HepG2 (cell line): ENCODE data around the gene PIGL. TPM values are rescaled to one million over a fixed set of nuclear protein-coding genes. Genes with fewer than 3 reads are reported as not detected.
A peak's percentile ranks its signal among the peaks of the same experiment; 100 is the strongest.

Experiments used
- FOSL2 ChIP-seq: sonication (generic); formaldehyde crosslinking; IDR thresholded peaks from 2 replicates; pipeline ENCODE4 v1.4.0; 2020; ENCODE audit warnings: missing genetic modification reagents
- MXI1 ChIP-seq: IDR thresholded peaks from 3 replicates; pipeline ENCODE4 v1.6.1; 2012; ENCODE audit warnings: low read depth, low read length, inconsistent platforms, borderline replicate concordance
- POLR2AphosphoS5 ChIP-seq: IDR thresholded peaks from 2 replicates; pipeline ENCODE4 v1.6.1; 2012; ENCODE audit warnings: low read depth, low read length
- PPARG ChIP-seq: conservative IDR thresholded peaks from 2 replicates; pipeline ENCODE4 v1.6.1; 2016; ENCODE audit warnings: missing biosample characterization, missing genetic modification reagents
- RCOR2 ChIP-seq: IDR thresholded peaks from 2 replicates; pipeline ENCODE4 v1.6.1; 2016; ENCODE audit warnings: missing biosample characterization, missing genetic modification reagents
- REXO4 ChIP-seq: sonication (generic); formaldehyde crosslinking; IDR thresholded peaks from 2 replicates; pipeline ENCODE4 v1.8.0; 2022; ENCODE audit warnings: missing genetic modification reagents, mild to moderate bottlenecking, borderline replicate concordance
- SALL1 ChIP-seq: sonication (generic); formaldehyde crosslinking; IDR thresholded peaks from 2 replicates; pipeline ENCODE4 v1.8.0; 2022; ENCODE audit warnings: mild to moderate bottlenecking, missing genetic modification reagents
- SIX1 ChIP-seq: sonication (generic); formaldehyde crosslinking; IDR thresholded peaks from 2 replicates; pipeline ENCODE4 v1.4.0; 2020; ENCODE audit warnings: missing genetic modification reagents, borderline replicate concordance
- SP140L ChIP-seq: sonication (generic); formaldehyde crosslinking; IDR thresholded peaks from 2 replicates; pipeline ENCODE4 v1.4.0; 2020; ENCODE audit warnings: missing genetic modification reagents, borderline replicate concordance
- SP5 ChIP-seq: IDR thresholded peaks from 2 replicates; pipeline ENCODE4 v1.6.1; 2016; ENCODE audit warnings: low read depth, borderline replicate concordance
- TFDP2 ChIP-seq: sonication (generic); formaldehyde crosslinking; IDR thresholded peaks from 2 replicates; pipeline ENCODE4 v1.4.0; 2020; ENCODE audit warnings: missing genetic modification reagents
- ZBTB3 ChIP-seq: sonication (generic); formaldehyde crosslinking; IDR thresholded peaks from 2 replicates; pipeline ENCODE4 v1.4.0; 2020; ENCODE audit warnings: low read depth, mild to moderate bottlenecking, moderate library complexity, missing genetic modification reagents, borderline replicate concordance
- ZBTB7B ChIP-seq: sonication (generic); formaldehyde crosslinking; IDR thresholded peaks from 2 replicates; pipeline ENCODE4 v1.4.0; 2020; ENCODE audit warnings: missing genetic modification reagents
- ZMYM4 ChIP-seq: sonication (generic); formaldehyde crosslinking; IDR thresholded peaks from 2 replicates; pipeline ENCODE4 v1.8.1; 2023; ENCODE audit warnings: mild to moderate bottlenecking, missing genetic modification reagents
- ZNF10 ChIP-seq: sonication (generic); formaldehyde crosslinking; IDR thresholded peaks from 2 replicates; pipeline ENCODE4 v1.4.0; 2020; ENCODE audit warnings: mild to moderate bottlenecking, low read depth, missing genetic modification reagents, borderline replicate concordance
- ZNF713 ChIP-seq: sonication (generic); formaldehyde crosslinking; IDR thresholded peaks from 2 replicates; pipeline ENCODE4 v1.4.0; 2020; ENCODE audit warnings: mild to moderate bottlenecking, missing genetic modification reagents
- ZNF775 ChIP-seq: sonication (generic); formaldehyde crosslinking; IDR thresholded peaks from 2 replicates; pipeline ENCODE4 v1.4.0; 2020; ENCODE audit warnings: missing genetic modification reagents, mild to moderate bottlenecking, moderate library complexity, borderline replicate concordance
- ZNF781 ChIP-seq: sonication (generic); formaldehyde crosslinking; IDR thresholded peaks from 2 replicates; pipeline ENCODE4 v1.5.1; 2020; ENCODE audit warnings: borderline replicate concordance, mild to moderate bottlenecking, missing genetic modification reagents; ENCODE audit errors: not compliant biosample characterization
- ZSCAN25 ChIP-seq: sonication (generic); formaldehyde crosslinking; IDR thresholded peaks from 2 replicates; pipeline ENCODE4 v1.8.0; 2022; ENCODE audit warnings: mild to moderate bottlenecking, missing genetic modification reagents
- ZSCAN5A ChIP-seq: sonication (generic); formaldehyde crosslinking; IDR thresholded peaks from 2 replicates; pipeline ENCODE4 v1.8.0; 2022; ENCODE audit warnings: mild to moderate bottlenecking, missing genetic modification reagents, borderline replicate concordance
- polyA plus RNA-seq, 8 experiments: library from polyadenylated mRNA; depleted of rRNA in 3 of 8; stranded (reverse) in 7 of 8; unstranded in 1 of 8; fragments of >200 nt; fragmentation: Illumina TruSeq in 4 of 8; extraction: Trizol in 4 of 8; gene quantifications; 2 replicates each; pipeline versions ENCODE4 v1.2.1 to v1.2.3, GENCODE V29; 2011 to 2016; ENCODE audit warnings: low read depth in 4 of 8, missing spikeins in 1 of 8, mixed read lengths in 1 of 8; ENCODE audit not compliant: insufficient read depth in 1 of 8
- total RNA-seq, 5 experiments: library from RNA; depleted of rRNA; stranded (reverse); fragments of >200 nt; fragmentation: Illumina TruSeq; extraction: Trizol; gene quantifications; 2 replicates each; pipeline ENCODE4 v1.2.3, GENCODE V29; 2016; ENCODE audit warnings: low read depth in 1 of 5
- TF ChIP-seq, protein P1 (sequence below): sonication (generic); formaldehyde crosslinking; IDR thresholded peaks from 2 replicates; pipeline ENCODE4 v1.8.1; 2023; ENCODE audit warnings: mild to moderate bottlenecking, moderate library complexity, missing genetic modification reagents
- TF ChIP-seq, protein P2 (sequence below): sonication (generic); formaldehyde crosslinking; IDR thresholded peaks from 2 replicates; pipeline ENCODE4 v1.4.0; 2020; ENCODE audit warnings: missing genetic modification reagents, borderline replicate concordance

PIGL gene
- total and polyA plus RNA-seq, 2 of the 13 experiments (the other 11 are each of a cell fraction or from before 2014, with no cell fraction given) = 28.5 to 63.8 TPM

DNA sequence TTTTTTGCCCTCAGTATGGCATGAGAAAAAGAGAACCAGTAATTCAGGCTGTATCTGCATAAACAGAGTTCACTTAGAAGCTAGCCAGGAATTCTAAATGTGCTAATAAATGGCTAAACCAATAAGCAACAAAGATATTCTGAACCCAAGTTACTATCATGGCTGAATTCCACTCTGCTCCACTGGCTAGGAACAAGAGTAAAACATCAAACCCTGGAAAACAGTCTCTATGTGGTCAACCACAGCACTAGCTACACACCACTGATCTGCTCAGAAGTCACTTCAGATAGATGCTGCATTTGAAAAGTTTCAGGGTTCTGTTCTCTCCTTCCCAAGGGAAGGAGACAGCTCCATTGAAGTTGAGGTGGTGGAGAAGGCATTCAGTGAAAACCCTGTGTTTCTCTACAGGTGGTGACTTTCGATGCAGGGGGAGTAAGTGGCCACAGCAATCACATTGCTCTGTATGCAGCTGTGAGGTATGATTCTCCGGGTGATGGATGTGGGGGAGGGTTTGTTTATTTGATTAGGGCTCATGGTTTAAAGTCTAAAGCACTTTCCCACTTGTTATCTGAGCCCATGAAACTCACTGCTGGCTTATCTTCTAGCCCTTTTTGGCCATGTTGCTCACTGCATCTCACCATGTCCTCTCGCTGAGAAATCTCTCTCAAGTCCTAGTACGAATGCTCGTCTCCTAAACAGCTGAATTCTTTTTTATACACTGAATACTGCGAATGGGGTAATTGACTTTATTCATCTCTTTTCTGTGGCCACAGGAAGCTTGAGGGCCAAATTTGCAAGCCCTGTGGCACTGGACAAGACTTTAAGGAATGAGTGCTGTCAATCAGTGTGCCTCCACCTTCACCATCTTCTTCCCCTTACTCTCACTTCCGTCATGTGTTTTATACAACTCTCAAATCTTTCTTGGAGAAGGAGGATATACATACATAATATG, 96.4 kb downstream of the PIGL start (continued):
- TF ChIP-seq ZBTB3 (CRISPR knock-in tag) (peak; percentile 52; the same call in 1 of the 2 replicates), ZNF10 (CRISPR knock-in tag) (0 out of 2 replicates have a peak, but pooled peaks have one; percentile 55), ZSCAN5A (peak; percentile 35; the same call in 1 of the 2 replicates), ZNF781 (CRISPR knock-in tag) (peak; percentile 65), ZBTB7B (0 out of 2 replicates have a peak, but pooled peaks have one; percentile 52), FOSL2 (CRISPR knock-in tag) (peak; percentile 27; the same call in 1 of the 2 replicates), RCOR2 (CRISPR knock-in tag) (peak; percentile 54; the same call in 1 of the 2 replicates), MXI1 (peak; percentile 23; the same call in 1 of the 3 replicates), POLR2AphosphoS5 (peak; percentile 53), TFDP2 (CRISPR knock-in tag) (0 out of 2 replicates have a peak, but pooled peaks have one; percentile 32), ZNF775 (no peak), PPARG (CRISPR knock-in tag) (0 out of 2 replicates have a peak, but pooled peaks have one; percentile 59), ZSCAN25 (peak; percentile 89), SP140L (CRISPR knock-in tag) (peak; percentile 59; the same call in 1 of the 2 replicates), REXO4 (no peak), SIX1 (CRISPR knock-in tag) (peak; percentile 81), ZNF713 (no peak), ZMYM4 (peak; percentile 34; the same call in 1 of the 2 replicates), SALL1 (CRISPR knock-in tag) (peak; percentile 81), SP5 (CRISPR knock-in tag) (peak; percentile 58; the same call in 1 of the 2 replicates)
- TF ChIP-seq, protein P1, sequence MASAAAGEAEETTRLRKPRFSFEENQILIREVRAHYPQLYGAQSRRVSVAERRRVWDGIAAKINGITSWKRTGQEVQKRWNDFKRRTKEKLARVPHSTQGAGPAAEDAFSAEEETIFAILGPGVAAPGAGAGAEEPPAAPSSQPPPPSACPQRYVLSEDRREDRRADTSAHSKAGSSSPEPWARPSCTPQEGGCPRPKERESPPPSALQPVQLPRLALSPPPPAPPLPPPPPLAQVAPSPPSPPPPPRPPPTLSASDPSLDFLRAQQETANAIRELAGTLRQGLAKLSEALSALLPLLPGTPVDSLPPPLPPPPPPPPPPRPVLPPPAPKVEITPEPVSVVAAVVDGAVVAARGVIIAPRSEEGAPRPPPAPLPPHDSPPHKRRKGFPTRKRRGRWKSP (CRISPR knock-in tag) = 0 out of 2 replicates have a peak, but pooled peaks have one; percentile 31
- TF ChIP-seq, protein P2, sequence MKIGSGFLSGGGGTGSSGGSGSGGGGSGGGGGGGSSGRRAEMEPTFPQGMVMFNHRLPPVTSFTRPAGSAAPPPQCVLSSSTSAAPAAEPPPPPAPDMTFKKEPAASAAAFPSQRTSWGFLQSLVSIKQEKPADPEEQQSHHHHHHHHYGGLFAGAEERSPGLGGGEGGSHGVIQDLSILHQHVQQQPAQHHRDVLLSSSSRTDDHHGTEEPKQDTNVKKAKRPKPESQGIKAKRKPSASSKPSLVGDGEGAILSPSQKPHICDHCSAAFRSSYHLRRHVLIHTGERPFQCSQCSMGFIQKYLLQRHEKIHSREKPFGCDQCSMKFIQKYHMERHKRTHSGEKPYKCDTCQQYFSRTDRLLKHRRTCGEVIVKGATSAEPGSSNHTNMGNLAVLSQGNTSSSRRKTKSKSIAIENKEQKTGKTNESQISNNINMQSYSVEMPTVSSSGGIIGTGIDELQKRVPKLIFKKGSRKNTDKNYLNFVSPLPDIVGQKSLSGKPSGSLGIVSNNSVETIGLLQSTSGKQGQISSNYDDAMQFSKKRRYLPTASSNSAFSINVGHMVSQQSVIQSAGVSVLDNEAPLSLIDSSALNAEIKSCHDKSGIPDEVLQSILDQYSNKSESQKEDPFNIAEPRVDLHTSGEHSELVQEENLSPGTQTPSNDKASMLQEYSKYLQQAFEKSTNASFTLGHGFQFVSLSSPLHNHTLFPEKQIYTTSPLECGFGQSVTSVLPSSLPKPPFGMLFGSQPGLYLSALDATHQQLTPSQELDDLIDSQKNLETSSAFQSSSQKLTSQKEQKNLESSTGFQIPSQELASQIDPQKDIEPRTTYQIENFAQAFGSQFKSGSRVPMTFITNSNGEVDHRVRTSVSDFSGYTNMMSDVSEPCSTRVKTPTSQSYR = peak; percentile 98
